Fibroblast of lung (primary cell): ENCODE data around the gene SAYSD1.

Experiments used
- CTCF ChIP-seq, 2 donors: IDR thresholded peaks in 1 of 2; conservative IDR thresholded peaks in 1 of 2; 1 replicate in 1 of 2; 2 replicates in 1 of 2; pipeline ENCODE4 v1.5.1; 2011 to 2012; ENCODE audit warnings: low read length in 2 of 2, control low read depth in 1 of 2, inconsistent platforms in 1 of 2, low read depth in 1 of 2, mild to moderate bottlenecking in 1 of 2
- EZH2 ChIP-seq: IDR thresholded peaks from 2 replicates; pipeline ENCODE4 v1.5.1; 2012; ENCODE audit warnings: low read length, control low read depth, mild to moderate bottlenecking; ENCODE audit errors: missing control alignments

- TF ChIP-seq CTCF (conservative IDR thresholded peaks at IDR 0.05 in 1 of 2, IDR thresholded peaks at IDR 0.05 in 1 of 2; ENCODE audit: low read depth in 1 of 2, low read length in 2 of 2) (no peak), EZH2 (no peak)
Observed at GRCh38 chr6:39073471-39074355, 41.3 kb downstream of the SAYSD1 start.
